Measurements from ENCODE around the gene M1AP. TPM values are rescaled to one million over a fixed set of nuclear protein-coding genes. Genes with fewer than 3 reads are reported as not detected.

The M1AP gene
- total and polyA plus RNA-seq, 2 of the 4 experiments (the other 2 are of a cell fraction): 0.03 TPM; not detected in 1

DNA sequence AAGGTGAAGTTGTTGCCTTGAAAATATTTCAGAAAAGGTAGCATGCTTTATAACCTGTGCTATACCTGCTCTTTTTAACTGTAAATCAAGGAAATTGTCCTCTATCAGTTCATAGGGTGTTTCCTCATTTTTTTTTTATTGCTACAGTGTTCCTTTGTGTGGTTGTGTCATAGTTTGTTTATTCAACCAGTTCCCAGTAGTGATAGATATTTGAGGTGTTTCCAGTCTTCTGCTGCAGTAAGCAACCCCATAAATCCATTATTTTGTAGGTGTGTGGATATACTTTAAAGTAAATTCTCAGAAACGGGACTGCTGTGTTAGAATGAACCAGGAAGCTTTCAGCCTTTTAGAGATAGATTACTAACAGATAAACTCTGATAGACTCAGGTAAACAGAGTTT is 45.5 kb upstream of the M1AP start:
- DNase-seq (no peak), ATAC-seq (ENCODE audit: low read depth) (no peak)
- H2AK5ac ChIP-seq (ENCODE audit: low read depth, low read length): no peak overlapping the region
- no peaks in the 10 kb centered on the region for H4K20me1 ChIP-seq (ENCODE audit: insufficient read depth, low read length)
- H3K23ac ChIP-seq (ENCODE audit: low read depth, low read length): no peak overlapping the region
- no peak overlapping the region; the same call in 1 of the 2 replicates for H3K18ac ChIP-seq (ENCODE audit: low read depth, low read length)
- H3K79me1 ChIP-seq (ENCODE audit: low read depth in 1 of 2, low read length in 2 of 2): no peaks in the 10 kb centered on the region
- no peaks in the 10 kb centered on the region for H3K36me3 ChIP-seq (ENCODE audit: control insufficient read depth, insufficient read depth, low read length)
- 0 out of 2 replicates have a peak, but pooled peaks cover 2% of the 10 kb centered on the region for H3K27me3 ChIP-seq (ENCODE audit: control insufficient read depth, insufficient read depth, low read length)
- H3K14ac ChIP-seq (replicated peaks; ENCODE audit: low read depth, low read length): no peak overlapping the region
- no peak overlapping the region for H2BK20ac ChIP-seq (ENCODE audit: low read depth, low read length)
- H2AFZ ChIP-seq (replicated peaks; ENCODE audit: low read length, poor library complexity): no peak overlapping the region
- H3K9ac ChIP-seq (ENCODE audit: low read depth, low read length): no peak overlapping the region
- no peak overlapping the region for H2BK5ac ChIP-seq (ENCODE audit: low read depth, low read length, poor library complexity, severe bottlenecking)
- BruUV-seq (replicated peaks): no TSS peak
- no peak overlapping the region for H4K8ac ChIP-seq (ENCODE audit: low read depth in 2 of 2, low read length in 2 of 2)
- H3K27ac ChIP-seq (ENCODE audit: insufficient read depth, low read length): no peak overlapping the region
- TF ChIP-seq CEBPB (IDR thresholded peaks at IDR 0.05; ENCODE audit: low read depth, low read length): no peak
- TF ChIP-seq MAFK (IDR thresholded peaks at IDR 0.05; ENCODE audit: low read depth, low read length): no peak
- no peak for TF ChIP-seq FOS (IDR thresholded peaks at IDR 0.05; ENCODE audit: low read depth, low read length)
- no peak for TF ChIP-seq CHD1 (IDR thresholded peaks at IDR 0.05; ENCODE audit: low read depth, low read length)
- no peak for TF ChIP-seq MAZ (IDR thresholded peaks at IDR 0.05; ENCODE audit: borderline replicate concordance, low read depth, low read length)
- TF ChIP-seq BHLHE40 (IDR thresholded peaks at IDR 0.05; ENCODE audit: low read depth, low read length): no peak
- TF ChIP-seq, protein P1, sequence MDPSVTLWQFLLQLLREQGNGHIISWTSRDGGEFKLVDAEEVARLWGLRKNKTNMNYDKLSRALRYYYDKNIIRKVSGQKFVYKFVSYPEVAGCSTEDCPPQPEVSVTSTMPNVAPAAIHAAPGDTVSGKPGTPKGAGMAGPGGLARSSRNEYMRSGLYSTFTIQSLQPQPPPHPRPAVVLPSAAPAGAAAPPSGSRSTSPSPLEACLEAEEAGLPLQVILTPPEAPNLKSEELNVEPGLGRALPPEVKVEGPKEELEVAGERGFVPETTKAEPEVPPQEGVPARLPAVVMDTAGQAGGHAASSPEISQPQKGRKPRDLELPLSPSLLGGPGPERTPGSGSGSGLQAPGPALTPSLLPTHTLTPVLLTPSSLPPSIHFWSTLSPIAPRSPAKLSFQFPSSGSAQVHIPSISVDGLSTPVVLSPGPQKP (IDR thresholded peaks at IDR 0.05; ENCODE audit: borderline replicate concordance, low read depth, low read length): no peak
- TF ChIP-seq, protein P2, sequence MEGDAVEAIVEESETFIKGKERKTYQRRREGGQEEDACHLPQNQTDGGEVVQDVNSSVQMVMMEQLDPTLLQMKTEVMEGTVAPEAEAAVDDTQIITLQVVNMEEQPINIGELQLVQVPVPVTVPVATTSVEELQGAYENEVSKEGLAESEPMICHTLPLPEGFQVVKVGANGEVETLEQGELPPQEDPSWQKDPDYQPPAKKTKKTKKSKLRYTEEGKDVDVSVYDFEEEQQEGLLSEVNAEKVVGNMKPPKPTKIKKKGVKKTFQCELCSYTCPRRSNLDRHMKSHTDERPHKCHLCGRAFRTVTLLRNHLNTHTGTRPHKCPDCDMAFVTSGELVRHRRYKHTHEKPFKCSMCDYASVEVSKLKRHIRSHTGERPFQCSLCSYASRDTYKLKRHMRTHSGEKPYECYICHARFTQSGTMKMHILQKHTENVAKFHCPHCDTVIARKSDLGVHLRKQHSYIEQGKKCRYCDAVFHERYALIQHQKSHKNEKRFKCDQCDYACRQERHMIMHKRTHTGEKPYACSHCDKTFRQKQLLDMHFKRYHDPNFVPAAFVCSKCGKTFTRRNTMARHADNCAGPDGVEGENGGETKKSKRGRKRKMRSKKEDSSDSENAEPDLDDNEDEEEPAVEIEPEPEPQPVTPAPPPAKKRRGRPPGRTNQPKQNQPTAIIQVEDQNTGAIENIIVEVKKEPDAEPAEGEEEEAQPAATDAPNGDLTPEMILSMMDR (conservative IDR thresholded peaks at IDR 0.05; ENCODE audit: low read depth, low read length): no peak
- no peak for TF ChIP-seq POLR2A (IDR thresholded peaks at IDR 0.05; ENCODE audit: low read depth, low read length)
- TF ChIP-seq RCOR1 (IDR thresholded peaks at IDR 0.05; ENCODE audit: insufficient replicate concordance, low read length): no peak
- TF ChIP-seq, protein P3, sequence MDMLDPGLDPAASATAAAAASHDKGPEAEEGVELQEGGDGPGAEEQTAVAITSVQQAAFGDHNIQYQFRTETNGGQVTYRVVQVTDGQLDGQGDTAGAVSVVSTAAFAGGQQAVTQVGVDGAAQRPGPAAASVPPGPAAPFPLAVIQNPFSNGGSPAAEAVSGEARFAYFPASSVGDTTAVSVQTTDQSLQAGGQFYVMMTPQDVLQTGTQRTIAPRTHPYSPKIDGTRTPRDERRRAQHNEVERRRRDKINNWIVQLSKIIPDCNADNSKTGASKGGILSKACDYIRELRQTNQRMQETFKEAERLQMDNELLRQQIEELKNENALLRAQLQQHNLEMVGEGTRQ (IDR thresholded peaks at IDR 0.05; ENCODE audit: low read depth, low read length): no peak
- no peak for TF ChIP-seq RAD21 (IDR thresholded peaks at IDR 0.05; ENCODE audit: low read length)
- TF ChIP-seq NFE2L2 (IDR thresholded peaks at IDR 0.05; ENCODE audit: low read depth, low read length): no peak
- TF ChIP-seq RFX5 (IDR thresholded peaks at IDR 0.05; ENCODE audit: low read depth, low read length): no peak
- no peak for TF ChIP-seq SMC3 (IDR thresholded peaks at IDR 0.05; ENCODE audit: low read depth, low read length)
- no peak for TF ChIP-seq MXI1 (IDR thresholded peaks at IDR 0.05; ENCODE audit: borderline replicate concordance, low read depth, low read length)
- dilution Hi-C loops (cut with HindIII; ENCODE audit: low sequenced_read_pairs, unreplicated experiment): no loop called here
- no peaks in the 10 kb centered on the region for H3K9me3 ChIP-seq (ENCODE audit: control insufficient read depth, insufficient read depth, low read length)
- no peak overlapping the region for H2AK9ac ChIP-seq (replicated peaks; ENCODE audit: low read depth, low read length, poor library complexity)
- H3K4me1 ChIP-seq (ENCODE audit: control insufficient read depth, insufficient read depth, low read length): peaks cover 19% of the 10 kb centered on the region
- POLR2A ChIA-PET (ENCODE audit: unreplicated experiment): no interaction called here
- H4K5ac ChIP-seq (ENCODE audit: low read depth, low read length): no peak overlapping the region
- no peak overlapping the region for H4K91ac ChIP-seq (ENCODE audit: insufficient read depth, low read depth, low read length)
- H3K4ac ChIP-seq (ENCODE audit: low read depth, low read length): no peak overlapping the region
- no peak overlapping the region for H3K56ac ChIP-seq (ENCODE audit: extremely low read depth, insufficient read depth, low read length)
- in situ Hi-C loops (cut with MboI; ENCODE audit: low sequenced_read_pairs): loop anchor here (25.0 kb wide), 2 partner anchors 719 to 919 kb away; no protein-coding TSS in a partner anchor
- H3K4me2 ChIP-seq (ENCODE audit: low read depth, low read length): no peak overlapping the region
- no peak overlapping the region for H2BK120ac ChIP-seq (ENCODE audit: low read depth, low read length)
- intact Hi-C loops (cut with micrococcal nuclease): loop anchor here (5.0 to 10.0 kb wide), 3 partner anchors 169 to 934 kb away; no protein-coding TSS in a partner anchor
- no peak overlapping the region for H2BK15ac ChIP-seq (ENCODE audit: low read depth, low read length)
- CTCF ChIA-PET: no interaction called here
- WGBS, 2 experiments (ENCODE audit: extremely low coverage in 2 of 2, insufficient read length in 1 of 2): no CpG with 5 or more reads among the region's 1 CpG
- no peaks in the 10 kb centered on the region; the same call in 1 of the 2 replicates for H3K9me1 ChIP-seq (ENCODE audit: insufficient read depth, low read length)
- no peak overlapping the region for H3K4me3 ChIP-seq (ENCODE audit: insufficient read depth, low read depth, low read length)
